NCI-H1417 treated with DMSO at 0.1 percent for 48 hours (cell line): ENCODE measurements around the gene ADAM10.

Experiments
- DNase-seq: peaks from one replicate; lab custom pipeline; 2025; lab: John Stamatoyannopoulos, UW

The ADAM10 gene

GRCh38 chr15:58575045-58575786, 174.3 kb downstream of the ADAM10 start:
- DNase-seq = no peak

- DNase-seq = no peak
Observed at GRCh38 chr15:58574631-58575030, 174.9 kb downstream of the ADAM10 start.

GRCh38 chr15:58573270-58573669, 176.2 kb downstream of the ADAM10 start:
- no peak for DNase-seq

GRCh38 chr15:58572521-58572920, 177.0 kb downstream of the ADAM10 start:
- DNase-seq = no peak

DNA sequence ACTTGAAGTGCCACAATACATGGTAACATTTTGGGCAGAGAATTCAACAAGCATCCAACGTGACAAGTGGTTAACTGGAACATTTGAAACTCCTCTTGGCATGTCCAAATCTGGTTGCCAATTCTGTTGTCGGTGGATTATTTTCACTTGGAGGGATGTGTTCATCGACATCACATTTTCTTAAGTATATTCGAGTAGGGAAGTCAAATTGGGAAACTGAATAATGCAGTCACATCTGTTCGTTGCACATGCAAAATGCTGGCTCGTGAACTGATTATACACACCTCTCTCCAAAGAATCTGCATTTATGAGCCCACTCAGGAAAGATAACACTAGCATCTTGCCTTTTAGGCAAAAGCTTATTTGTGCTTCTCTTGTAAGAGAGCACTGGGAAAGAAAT, 178.0 kb downstream of the ADAM10 start:
- DNase-seq = no peak

DNA sequence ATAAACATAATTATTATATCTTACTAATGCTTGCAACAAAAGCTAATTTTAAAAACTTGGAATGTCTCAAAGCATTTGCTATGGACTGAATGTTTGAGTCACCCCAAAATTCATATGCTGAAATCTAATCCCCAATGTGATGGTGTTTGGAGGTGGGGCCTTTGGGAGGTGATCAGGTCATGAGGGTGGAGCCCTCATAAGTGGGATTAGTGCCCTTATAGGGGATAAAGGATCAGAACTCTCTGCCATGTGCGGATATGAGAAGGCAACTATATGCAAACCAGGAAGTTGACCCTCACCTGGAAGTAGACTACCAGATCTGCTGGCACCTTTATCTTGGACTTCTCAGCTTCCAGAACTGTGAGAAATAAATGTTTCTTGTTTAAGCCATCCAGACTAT, 180.1 kb downstream of the ADAM10 start:
- DNase-seq = no peak

DNA sequence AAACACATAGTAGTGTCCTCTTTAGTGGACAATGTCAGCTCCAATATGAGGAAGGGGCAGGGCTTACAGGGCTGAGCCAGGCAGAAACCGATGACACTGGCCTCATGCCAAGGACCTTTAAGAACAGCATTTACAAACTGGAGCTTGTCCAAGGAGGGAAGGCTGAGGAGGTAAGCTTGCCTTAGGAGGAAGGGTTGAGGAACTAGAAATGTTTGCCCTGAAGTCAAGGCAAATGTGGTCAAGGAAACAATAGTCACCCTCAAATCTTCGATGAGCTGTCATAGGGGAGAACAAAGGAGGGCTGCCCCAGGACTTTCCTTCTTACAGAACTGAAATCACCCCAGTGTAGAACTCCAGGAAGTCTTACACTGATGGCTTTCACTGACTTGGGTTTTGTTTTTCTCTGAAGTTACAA, 181.3 kb downstream of the ADAM10 start:
- no peak for DNase-seq

DNA sequence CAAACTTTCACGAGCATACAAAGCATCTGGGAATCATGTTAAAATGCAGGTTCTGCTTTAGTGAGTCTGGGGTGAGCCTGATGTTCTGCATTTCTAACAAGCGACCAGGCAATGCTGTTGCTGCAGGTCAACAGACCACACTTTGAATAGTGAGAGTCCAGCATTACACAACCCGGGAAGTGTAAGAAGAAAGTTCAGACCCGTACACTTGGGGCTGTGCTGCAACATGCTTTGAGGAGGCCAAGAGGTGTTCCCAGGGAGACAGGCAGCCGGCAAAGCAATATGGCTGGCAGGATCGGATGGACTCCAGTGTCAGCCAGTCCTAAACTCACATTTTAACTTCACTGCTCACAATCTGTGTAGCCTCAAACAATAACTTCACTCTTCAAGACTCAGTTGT, 183.5 kb downstream of the ADAM10 start:
- DNase-seq = no peak

- DNase-seq = no peak
Observed at GRCh38 chr15:58565619-58566018, 183.9 kb downstream of the ADAM10 start.

DNA sequence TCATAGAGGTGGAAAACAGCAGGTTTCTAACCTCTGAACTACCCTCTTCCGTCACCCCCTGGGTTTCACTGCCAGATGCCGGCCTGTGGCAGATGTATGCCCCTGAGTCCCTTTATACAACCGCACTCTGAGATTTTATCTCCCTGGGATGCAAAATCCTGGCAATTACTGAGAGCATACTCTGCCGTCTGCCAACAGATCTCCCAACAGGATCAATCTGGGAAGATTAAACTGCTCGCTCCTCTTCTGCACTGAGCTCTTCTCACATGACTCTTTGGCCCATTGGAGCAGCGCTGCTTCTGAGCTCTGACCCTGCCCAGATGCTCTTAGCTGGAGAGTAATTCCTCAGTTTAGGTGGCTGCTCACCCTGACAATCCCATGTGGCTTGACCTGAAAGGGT, 184.5 kb downstream of the ADAM10 start:
- DNase-seq = no peak

DNA sequence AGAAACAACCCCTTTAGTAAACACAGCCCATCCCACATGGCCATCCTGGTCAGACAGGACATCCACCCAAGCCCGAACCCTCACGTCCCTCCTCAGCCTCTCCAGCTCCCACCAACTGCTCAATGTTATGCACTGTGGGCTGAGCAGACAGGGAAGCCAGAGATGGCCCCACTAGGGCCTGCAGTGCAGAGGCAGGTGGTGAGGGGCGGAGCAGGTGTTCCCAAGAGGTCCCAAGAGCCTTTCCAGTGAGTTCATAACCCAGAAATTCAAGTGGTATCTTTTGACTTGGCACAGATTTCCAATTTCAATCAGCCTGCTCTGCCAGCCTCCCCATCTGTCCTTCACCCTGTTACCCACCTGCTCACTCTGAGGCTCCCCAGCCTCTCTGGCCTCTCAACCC, 187.4 kb downstream of the ADAM10 start:
- no peak for DNase-seq

GRCh38 chr15:58561321-58561720, 188.2 kb downstream of the ADAM10 start:
- no peak for DNase-seq

GRCh38 chr15:58559904-58560588, 189.5 kb downstream of the ADAM10 start:
- no peak for DNase-seq

GRCh38 chr15:58558777-58559176, 190.7 kb downstream of the ADAM10 start:
- no peak for DNase-seq

- no peak for DNase-seq
Observed at GRCh38 chr15:58556541-58556940, 193.0 kb downstream of the ADAM10 start.

- no peak for DNase-seq
Observed at GRCh38 chr15:58556028-58556361, 193.5 kb downstream of the ADAM10 start.

GRCh38 chr15:58555162-58556027, 194.1 kb downstream of the ADAM10 start:
- DNase-seq = no peak

- DNase-seq = no peak
Observed at GRCh38 chr15:58554758-58555157, 194.7 kb downstream of the ADAM10 start.

DNA sequence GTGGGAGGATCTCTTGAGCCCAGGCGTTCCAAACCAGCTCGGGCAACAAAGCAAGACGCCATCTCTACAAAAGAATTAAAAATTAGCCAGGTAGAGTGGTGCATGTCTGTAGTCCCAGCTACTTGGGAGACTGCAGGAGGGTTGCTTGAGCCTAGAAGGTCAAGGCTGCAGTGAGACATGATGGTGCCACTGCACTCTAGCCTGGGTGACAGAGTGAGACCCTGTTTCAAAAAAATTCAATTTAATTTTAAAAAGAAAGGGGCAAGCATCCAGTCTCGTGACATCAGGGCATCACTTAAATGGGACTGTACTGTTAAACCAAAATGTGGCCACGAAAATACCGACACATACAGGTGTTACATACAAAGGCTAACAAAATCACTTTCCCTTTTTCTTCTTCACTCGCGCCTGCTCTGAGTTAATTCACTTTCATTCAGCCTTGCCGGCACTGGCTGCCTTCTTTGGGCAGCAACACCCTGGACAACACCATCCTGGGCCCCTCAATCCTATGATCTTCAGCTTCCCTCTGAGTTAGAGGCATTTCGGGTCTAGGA, 196.1 kb downstream of the ADAM10 start:
- DNase-seq = no peak

DNA sequence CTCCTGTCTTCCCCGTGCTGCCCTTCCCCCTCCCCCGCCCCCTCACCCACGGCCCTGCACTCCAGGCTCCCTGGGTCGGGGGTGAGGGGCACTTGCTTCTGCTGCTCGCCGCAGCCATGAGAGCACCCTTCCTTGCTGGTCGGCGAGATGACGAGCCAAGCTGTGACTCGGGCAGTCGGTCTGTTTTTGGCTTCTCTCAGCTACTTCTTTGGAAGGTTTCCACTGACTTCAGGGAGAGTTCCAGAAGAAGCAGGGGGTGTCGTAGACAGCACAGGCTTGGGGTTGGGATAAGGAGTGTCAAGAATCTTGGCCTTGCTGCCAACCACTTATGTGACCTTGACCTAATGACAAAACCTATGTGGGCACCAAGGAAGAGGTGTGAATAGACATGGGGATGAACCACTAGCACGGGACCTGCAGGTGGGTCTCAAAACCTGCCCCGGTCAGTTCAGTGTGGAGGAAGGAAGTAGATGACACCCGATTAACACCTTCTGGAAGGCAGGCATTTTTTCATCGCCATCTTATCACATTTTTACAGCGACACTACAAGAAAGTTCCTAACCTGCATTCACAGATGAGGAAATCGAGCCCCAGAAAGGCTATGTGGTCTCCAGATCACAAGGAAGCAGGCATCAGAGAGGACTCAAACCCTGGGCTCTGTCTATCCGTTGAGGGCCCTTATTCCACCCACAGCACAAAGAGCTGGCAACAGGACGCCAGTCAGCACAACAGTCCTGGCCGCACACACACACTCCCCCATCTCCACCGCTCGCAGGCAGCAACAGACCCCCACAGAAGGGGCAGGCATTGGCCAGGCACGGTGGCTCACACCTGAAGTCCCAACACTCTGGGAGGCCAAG, 196.8 kb downstream of the ADAM10 start:
- no peak for DNase-seq

GRCh38 chr15:58551764-58552504, 197.6 kb downstream of the ADAM10 start:
- no peak for DNase-seq
